ENCODE results near the gene NKAPD1. TPM values are rescaled to one million over a fixed set of nuclear protein-coding genes. Genes with fewer than 3 reads are reported as not detected.
A peak's percentile ranks its signal among the peaks of the same experiment; 100 is the strongest.

NKAPD1 gene
- total and polyA plus RNA-seq, 2 of the 13 experiments (the other 11 are each of a cell fraction or from before 2014, with no cell fraction given): 11.2 to 22.5 TPM

GRCh38 chr11:112086422-112087191, 12.5 kb downstream of the NKAPD1 start, which contains the start of the genes SDHD and TIMM8B (continued):
- peak; percentile 97 for TF ChIP-seq ZNF749 (CRISPR knock-in tag; IDR thresholded peaks at IDR 0.05; ENCODE audit: borderline replicate concordance)
- TF ChIP-seq TARDBP (CRISPR knock-in tag; IDR thresholded peaks at IDR 0.05): peak; percentile 74
- peak; percentile 73; the same call in 1 of the 2 replicates for TF ChIP-seq ZNF547 (CRISPR knock-in tag; IDR thresholded peaks at IDR 0.05)
- 0 out of 2 replicates have a peak, but pooled peaks have one; percentile 26 for TF ChIP-seq ZBTB2 (CRISPR knock-in tag; IDR thresholded peaks at IDR 0.05; ENCODE audit: low read depth)
- TF ChIP-seq CBFB (CRISPR knock-in tag; IDR thresholded peaks at IDR 0.05): peak; percentile 58; the same call in 1 of the 2 replicates
- peak; percentile 24; the same call in 1 of the 2 replicates for TF ChIP-seq FOSL2 (CRISPR knock-in tag; IDR thresholded peaks at IDR 0.05)
- TF ChIP-seq ZNF597 (CRISPR knock-in tag; IDR thresholded peaks at IDR 0.05): no peak
- peak; percentile 84 for TF ChIP-seq ZBTB25 (CRISPR knock-in tag; IDR thresholded peaks at IDR 0.05)
- TF ChIP-seq ZNF501 (CRISPR knock-in tag; IDR thresholded peaks at IDR 0.05): peak; percentile 75
- TF ChIP-seq ARNT (IDR thresholded peaks at IDR 0.05): no peak
- TF ChIP-seq HOMEZ (CRISPR knock-in tag; IDR thresholded peaks at IDR 0.05; ENCODE audit: low read depth): 0 out of 2 replicates have a peak, but pooled peaks have one; percentile 10
- no peak for TF ChIP-seq SUZ12 (IDR thresholded peaks at IDR 0.05; ENCODE audit: low read depth, low read length)
- TF ChIP-seq MXD3 (CRISPR knock-in tag; IDR thresholded peaks at IDR 0.05): peak; percentile 40; the same call in 1 of the 2 replicates
- peak; percentile 81 for TF ChIP-seq MXD4 (CRISPR knock-in tag; IDR thresholded peaks at IDR 0.05)
- no peak for TF ChIP-seq ZNF12 (CRISPR knock-in tag; IDR thresholded peaks at IDR 0.05)
- peak; percentile 52; the same call in 1 of the 2 replicates for TF ChIP-seq ARNT2 (CRISPR knock-in tag; IDR thresholded peaks at IDR 0.05; ENCODE audit: low read depth)
- TF ChIP-seq ZNF430 (CRISPR knock-in tag; IDR thresholded peaks at IDR 0.05): no peak; the same call in 1 of the 2 replicates
- 0 out of 2 replicates have a peak, but pooled peaks have one; percentile 61 for TF ChIP-seq ZKSCAN5 (CRISPR knock-in tag; IDR thresholded peaks at IDR 0.05)
- TF ChIP-seq SNAPC5 (CRISPR knock-in tag; IDR thresholded peaks at IDR 0.05; ENCODE audit: borderline replicate concordance): no peak
- peak; percentile 95 for TF ChIP-seq ZNF784 (CRISPR knock-in tag; IDR thresholded peaks at IDR 0.05; ENCODE audit: borderline replicate concordance)
- no peak; the same call in 1 of the 2 replicates for TF ChIP-seq KLF9 (CRISPR knock-in tag; IDR thresholded peaks at IDR 0.05; ENCODE audit: low read depth)
- TF ChIP-seq KDM5A (IDR thresholded peaks at IDR 0.05; ENCODE audit: borderline replicate concordance, low read length): peak; percentile 91
- TF ChIP-seq MEF2D (CRISPR knock-in tag; IDR thresholded peaks at IDR 0.05): peak; percentile 77
